K562 (cell line): ENCODE data around the gene GLIS1. TPM values are rescaled to one million over a fixed set of nuclear protein-coding genes. Genes with fewer than 3 reads are reported as not detected.

ENCODE experiments used
- ATAC-seq: fragments of 200-7000 bp; cut with Tn5 transposase; 3 replicates; pipeline ENCODE4 v1.9.1; 2020; ENCODE audit warnings: moderate library complexity
- BruUV-seq: library from RNA; stranded (reverse); fragments of 400-500 nt; replicated peaks from 2 replicates; lab custom pipeline; 2021; lab: Mats Ljungman, UMichigan
- CTCF ChIA-PET: fragments of 300-600 bp; formaldehyde crosslinking; extraction: SDS; loops from one replicate; lab custom pipeline; 2021; ENCODE audit warnings: low intra/inter-chr PET ratio; lab: Yijun Ruan, JAX
- POLR2A ChIA-PET: fragments of 300-600, 350-650 bp; sonication (Branson Sonifier 250); formaldehyde crosslinking; extraction: SDS; loops from one replicate; lab custom pipeline; 2021; ENCODE audit warnings: antibody characterized with exemption, inconsistent platforms; lab: Yijun Ruan, JAX
- DNase-seq, 4 experiments: peaks; one replicate each; pipeline versions ENCODE4 v3.0.0 to v3.0.0-alpha.2; 2011 to 2018; ENCODE audit warnings: low spot score in 3 of 4, mixed read lengths in 3 of 4; ENCODE audit errors: extremely low read depth in 1 of 4
- FAIRE-seq: peaks from 2 replicates; lab custom pipeline; 2011; peaks lifted over from hg19 to GRCh38; lab: Jason Lieb, UNC
- H2AFZ ChIP-seq: 2 replicates; pipeline ENCODE4 v1.6.0; 2011; ENCODE audit warnings: low read depth, low read length, control low read depth, inconsistent platforms
- H3K27ac ChIP-seq: fragments of 200-600 bp; 3 replicates; pipeline ENCODE4 v1.8.0; 2011; ENCODE audit warnings: low read depth, mild to moderate bottlenecking, control low read depth, inconsistent platforms, low read length, moderate library complexity, mixed read lengths; ENCODE audit errors: extremely low read depth
- H3K27me3 ChIP-seq, 2 experiments: fragments of 300-600 bp in 1 of 2; 2 replicates in 1 of 2; 3 replicates in 1 of 2; pipeline versions ENCODE4 v1.6.0 to v1.8.0; 2011; ENCODE audit warnings: inconsistent platforms in 2 of 2, low read length in 2 of 2, mild to moderate bottlenecking in 1 of 2, mixed read lengths in 1 of 2, moderate library complexity in 1 of 2; ENCODE audit not compliant: control insufficient read depth in 2 of 2, insufficient read depth in 2 of 2
- H3K36me3 ChIP-seq: fragments of 300-600 bp; 3 replicates; pipeline ENCODE4 v1.8.0; 2011; ENCODE audit warnings: mild to moderate bottlenecking, low read length, inconsistent platforms; ENCODE audit not compliant: control insufficient read depth, insufficient read depth
- H3K4me1 ChIP-seq, 2 experiments: fragments of 200-600 bp in 1 of 2; replicated peaks in 1 of 2; 2 replicates in 1 of 2; 3 replicates in 1 of 2; pipeline versions ENCODE4 v1.5.1 to v1.8.0; 2011; ENCODE audit warnings: inconsistent platforms in 2 of 2, low read length in 2 of 2, mild to moderate bottlenecking in 1 of 2, mixed read lengths in 1 of 2, moderate library complexity in 1 of 2; ENCODE audit not compliant: control insufficient read depth in 2 of 2, insufficient read depth in 2 of 2
- H3K4me2 ChIP-seq: 2 replicates; pipeline ENCODE4 v1.6.1; 2011; ENCODE audit warnings: low read length, control low read depth, inconsistent platforms, mixed read lengths; ENCODE audit not compliant: insufficient read depth
- H3K4me3 ChIP-seq: fragments of 200-600 bp; sonication (generic), shearing (Covaris generic); 2 replicates; pipeline ENCODE4 v1.5.1; 2016; ENCODE audit warnings: control low read depth, inconsistent platforms
- H3K79me2 ChIP-seq: fragments of 200-600 bp; 3 replicates; pipeline ENCODE4 v1.8.0; 2011; ENCODE audit warnings: low read length, inconsistent platforms; ENCODE audit not compliant: control insufficient read depth, insufficient read depth
- H3K9ac ChIP-seq, 2 experiments: 2 replicates each; pipeline versions ENCODE4 v1.6.0 to v1.6.1; 2011; ENCODE audit warnings: low read depth in 2 of 2, low read length in 2 of 2, control low read depth in 1 of 2, inconsistent platforms in 1 of 2, mild to moderate bottlenecking in 1 of 2, mixed read lengths in 1 of 2; ENCODE audit not compliant: insufficient read depth in 1 of 2
- H3K9me1 ChIP-seq: one replicate; pipeline ENCODE4 v1.6.0; 2011; ENCODE audit warnings: inconsistent platforms, mild to moderate bottlenecking, low read length, moderate library complexity; ENCODE audit not compliant: control insufficient read depth, insufficient read depth
- H3K9me3 ChIP-seq: replicated peaks from 2 replicates; pipeline ENCODE4 v1.5.1; 2011; ENCODE audit warnings: low read depth, low read length, inconsistent platforms; ENCODE audit not compliant: control insufficient read depth, insufficient read depth
- H4K20me1 ChIP-seq: replicated peaks from 2 replicates; pipeline ENCODE4 v1.6.1; 2011; ENCODE audit warnings: low read length, inconsistent platforms, mixed read lengths; ENCODE audit not compliant: control insufficient read depth, insufficient read depth
- DLX4 ChIP-seq: fragments of 250-450 bp; sonication (Bioruptor Pico); IDR thresholded peaks from 2 replicates; pipeline ENCODE4 v1.6.1; 2021; ENCODE audit warnings: mild to moderate bottlenecking
- POLR2AphosphoS2 ChIP-seq: IDR thresholded peaks from 2 replicates; pipeline ENCODE4 v1.6.1; 2012; ENCODE audit warnings: low read length, improper control_type of control experiment
- POLR2H ChIP-seq: IDR thresholded peaks from 2 replicates; pipeline ENCODE4 v1.6.1; 2016; ENCODE audit warnings: missing genetic modification characterization, low read depth, mild to moderate bottlenecking, control low read depth, missing compliant biosample characterization, moderate library complexity
- SMAD4 ChIP-seq: fragments of 250-450 bp; sonication (Bioruptor Pico); conservative IDR thresholded peaks from 2 replicates; pipeline ENCODE4 v1.8.0; 2021; ENCODE audit warnings: inconsistent platforms, mild to moderate bottlenecking, moderate library complexity
- USF1 ChIP-seq: sonication (generic); formaldehyde crosslinking; IDR thresholded peaks from 2 replicates; pipeline ENCODE4 v1.9.0; 2022; ENCODE audit warnings: mild to moderate bottlenecking, missing genetic modification reagents
- ZFP36 ChIP-seq: fragments of 150-350 bp; IDR thresholded peaks from 2 replicates; pipeline ENCODE4 v1.6.1; 2018; ENCODE audit warnings: low read length, low read depth; ENCODE audit not compliant: partially characterized antibody
- WGBS: fragments of 100-300 bp; shearing (Covaris generic); methylation state at CpG from one replicate; pipeline ENCODE4 v1.1.6; 2016; ENCODE audit warnings: low coverage, mixed read lengths; ENCODE audit not compliant: insufficient coverage; ENCODE audit errors: missing lambda C conversion rate; 5-methylcytosine and 5-hydroxymethylcytosine counted together
- in situ Hi-C: fragments of 300-500 bp; cut with MboI; formaldehyde crosslinking; loops from 4 replicates; pipeline ENCODE4 v1.15.0; 2018; ENCODE audit warnings: inconsistent platforms, mixed read lengths
- intact Hi-C: fragments of 100-400 bp; cut with micrococcal nuclease; formaldehyde crosslinking; loops from 2 replicates; pipeline ENCODE4 v1.14.2; 2022
- polyA plus RNA-seq, 8 experiments: library from polyadenylated mRNA; depleted of rRNA in 4 of 8; stranded (reverse) in 5 of 8; unstranded in 3 of 8; fragments of >200 nt; fragmentation: Nextera tagmentation in 2 of 8; fragmentation: Illumina TruSeq in 1 of 8; extraction: Ambion mirVana in 2 of 8; extraction: Trizol in 1 of 8; gene quantifications; 2 replicates each; pipeline versions ENCODE4 v1.2.1 to v1.2.3, GENCODE V29; 2011 to 2014; ENCODE audit warnings: inconsistent platforms in 1 of 8, missing spikeins in 1 of 8
- total RNA-seq, 7 experiments: library from RNA; depleted of rRNA in 6 of 7; stranded (reverse); fragments of >200 nt in 6 of 7; fragmentation: Illumina TruSeq in 2 of 7; extraction: Trizol in 2 of 7; gene quantifications; 2 replicates each; pipeline versions ENCODE4 v1.2.1 to v1.2.3, GENCODE V29; 2011 to 2021; ENCODE audit warnings: low replicate concordance in 1 of 7

Gene GLIS1
- total and polyA plus RNA-seq, 9 of the 15 experiments (the other 6 are each of a cell fraction or from before 2014, with no cell fraction given) = not detected

GRCh38 chr1:53672243-53672642 is 66.7 kb downstream of the GLIS1 start:
- TF ChIP-seq SMAD4 = no peak
- peak; percentile 73 for TF ChIP-seq ZFP36
- TF ChIP-seq DLX4 (CRISPR knock-in tag) = no peak
- no peak for TF ChIP-seq POLR2H (tag)

DNA sequence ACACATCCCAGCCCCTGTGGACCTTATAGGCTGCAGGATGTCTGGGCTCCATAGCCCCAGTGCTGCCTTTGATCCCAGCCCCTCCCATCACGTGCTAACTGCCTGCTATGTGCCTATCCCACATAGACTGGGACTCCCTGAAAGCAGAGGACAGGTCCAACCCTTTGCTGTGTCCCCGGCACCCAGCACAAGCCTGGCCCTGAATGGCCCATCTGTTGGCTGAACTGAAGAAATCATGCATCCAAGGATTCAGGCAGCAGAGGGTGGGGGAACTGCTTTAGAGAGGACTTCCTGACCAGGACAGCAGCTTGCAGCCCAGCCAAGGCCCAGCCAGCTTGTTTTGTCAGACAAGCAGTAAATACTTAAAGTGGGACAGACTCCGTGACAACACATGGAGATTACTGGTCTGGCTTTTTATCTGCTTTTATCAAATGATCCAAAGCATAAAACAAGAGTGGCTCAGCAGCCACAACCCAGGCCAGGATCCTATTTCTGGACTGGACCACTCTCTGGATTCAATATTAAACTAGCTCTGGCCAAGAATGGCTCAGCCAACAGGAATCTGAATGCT is 69.3 kb downstream of the GLIS1 start:
- H3K27me3 ChIP-seq = peaks cover 17 to 45% of the 10 kb centered on the region in 2 experiments
- H3K9me3 ChIP-seq = no peaks in the 10 kb centered on the region
- no peak overlapping the region for H2AFZ ChIP-seq
- CTCF ChIA-PET = no interaction called here
- POLR2A ChIA-PET = no interaction called here
- no peak overlapping the region for H3K4me2 ChIP-seq
- no peaks in the 10 kb centered on the region for H3K9me1 ChIP-seq
- TF ChIP-seq POLR2AphosphoS2 = no peak
- peak; percentile 16; the same call in 1 of the 2 replicates for TF ChIP-seq USF1 (CRISPR knock-in tag)
- 0% methylated on average over 3 of the region's 3 CpGs for WGBS
- H3K27ac ChIP-seq = no peak overlapping the region
- no peaks in the 10 kb centered on the region for H3K4me1 ChIP-seq
- no peaks in the 10 kb centered on the region for H3K36me3 ChIP-seq
- H3K79me2 ChIP-seq = no peaks in the 10 kb centered on the region
- ATAC-seq (no peak; the same call in 2 of the 3 replicates), DNase-seq (no peak), FAIRE-seq (no peak)
- intact Hi-C loops = no loop called here
- no TSS peak for BruUV-seq
- peak overlapping the region in 1 of 2 experiments; percentile 41; a peak in 1 of 4 replicates for H3K9ac ChIP-seq
- in situ Hi-C loops = no loop called here
- peaks cover 10% of the 10 kb centered on the region for H4K20me1 ChIP-seq
- no peak overlapping the region for H3K4me3 ChIP-seq

More at GRCh38 chr1:53672243-53672642, 66.7 kb downstream of the GLIS1 start:
- FAIRE-seq (no peak), ATAC-seq (no peak), DNase-seq (no peak)
- POLR2A ChIA-PET = interaction anchor here (0.5 to 0.8 kb wide), 2 partner anchors 18 to 335 kb away, joined by 3 read pairs; no protein-coding TSS in a partner anchor
- H4K20me1 ChIP-seq = peaks cover 8% of the 10 kb centered on the region
- WGBS = 2% methylated on average over 5 of the region's 5 CpGs
- no peak overlapping the region for H3K9ac ChIP-seq
- no peak overlapping the region for H3K4me2 ChIP-seq
- in situ Hi-C loops = no loop called here
- no TSS peak for BruUV-seq
- no peak overlapping the region for H2AFZ ChIP-seq
- no peaks in the 10 kb centered on the region for H3K79me2 ChIP-seq
- H3K4me3 ChIP-seq = no peak overlapping the region
- H3K27me3 ChIP-seq = peaks cover 30 to 63% of the 10 kb centered on the region in 2 experiments
- H3K27ac ChIP-seq = no peak overlapping the region
- intact Hi-C loops = no loop called here
- no peaks in the 10 kb centered on the region for H3K4me1 ChIP-seq
- CTCF ChIA-PET = no interaction called here
- no peaks in the 10 kb centered on the region for H3K36me3 ChIP-seq
- no peaks in the 10 kb centered on the region for H3K9me3 ChIP-seq
- H3K9me1 ChIP-seq = no peaks in the 10 kb centered on the region
